OCI-LY1 (cell line): ENCODE measurements around the gene SPRED3.
"Not testable (repeated sequence)": the region's sequence is repeated elsewhere in the genome, so short reads cannot be mapped to it uniquely, and the experiment has no call there.

Experiments used
- H2AFZ ChIP-seq: fragments of 200-600 bp; sonication (generic), shearing (Covaris generic); 2 replicates; pipeline ENCODE4 v1.6.0; 2014; ENCODE audit warnings: antibody characterized with exemption, mild to moderate bottlenecking, low read length
- H3F3A ChIP-seq: fragments of 200-600 bp; sonication (generic), shearing (Covaris generic); 2 replicates; pipeline ENCODE4 v1.6.0; 2014; ENCODE audit warnings: mild to moderate bottlenecking, antibody characterized with exemption, low read length, moderate library complexity; ENCODE audit not compliant: insufficient read depth
- H3K27ac ChIP-seq: fragments of 200-600 bp; sonication (generic); 2 replicates; pipeline ENCODE4 v1.5.1; 2014; ENCODE audit warnings: low read length, mixed run types, mild to moderate bottlenecking, low read depth; ENCODE audit not compliant: poor library complexity, severe bottlenecking
- H3K27me3 ChIP-seq: fragments of 200-600 bp; sonication (generic); 2 replicates; pipeline ENCODE4 v1.6.0; 2014; ENCODE audit warnings: antibody characterized with exemption, mild to moderate bottlenecking, low read length, moderate library complexity; ENCODE audit not compliant: insufficient read depth
- H3K36me3 ChIP-seq: fragments of 200-600 bp; sonication (generic); 2 replicates; pipeline ENCODE4 v1.6.1; 2014; ENCODE audit warnings: mild to moderate bottlenecking, antibody characterized with exemption, low read length, moderate library complexity, mixed read lengths; ENCODE audit not compliant: insufficient read depth
- H3K4me1 ChIP-seq: fragments of 200-600 bp; sonication (generic); 2 replicates; pipeline ENCODE4 v1.5.1; 2014; ENCODE audit warnings: mild to moderate bottlenecking, low read length, moderate library complexity; ENCODE audit not compliant: insufficient read depth, severe bottlenecking
- H3K4me2 ChIP-seq: fragments of 200-600 bp; sonication (generic), shearing (Covaris generic); 2 replicates; pipeline ENCODE4 v1.6.1; 2014; ENCODE audit warnings: low read length
- H3K4me3 ChIP-seq: fragments of 200-600 bp; sonication (generic); 2 replicates; pipeline ENCODE4 v1.5.1; 2014; ENCODE audit warnings: low read length, low read depth, mild to moderate bottlenecking, mixed read lengths; ENCODE audit not compliant: poor library complexity, severe bottlenecking
- H3K79me2 ChIP-seq: fragments of 200-600 bp; shearing (Covaris generic); 2 replicates; pipeline ENCODE4 v1.6.1; 2016; ENCODE audit warnings: mixed run types, low read length, mixed read lengths; ENCODE audit not compliant: insufficient read depth
- H3K9ac ChIP-seq: fragments of 200-600 bp; sonication (generic), shearing (Covaris generic); 2 replicates; pipeline ENCODE4 v1.6.1; 2014; ENCODE audit warnings: mild to moderate bottlenecking, low read length, mixed read lengths
- H3K9me2 ChIP-seq: fragments of 200-600 bp; sonication (generic), shearing (Covaris generic); 2 replicates; pipeline ENCODE4 v1.6.1; 2014; ENCODE audit warnings: low read depth, mild to moderate bottlenecking, low read length, mixed read lengths
- H3K9me3 ChIP-seq: fragments of 200-600 bp; shearing (Covaris generic); 2 replicates; pipeline ENCODE4 v1.6.1; 2014; ENCODE audit warnings: low read length, mixed read lengths
- H4K20me1 ChIP-seq: fragments of 200-600 bp; sonication (generic), shearing (Covaris generic); 2 replicates; pipeline ENCODE4 v1.6.0; 2016; ENCODE audit warnings: mild to moderate bottlenecking, low read length; ENCODE audit not compliant: insufficient read depth
- EZH2 ChIP-seq: fragments of 200-600 bp; sonication (generic), shearing (Covaris generic); IDR thresholded peaks from 2 replicates; pipeline ENCODE4 v1.8.0; 2017; ENCODE audit warnings: borderline replicate concordance, mixed run types, mild to moderate bottlenecking, antibody characterized with exemption, low read length, moderate library complexity, mixed read lengths
- TF ChIP-seq, protein P1 (sequence below): fragments of 200-600 bp; sonication (generic), shearing (Covaris generic); IDR thresholded peaks from 2 replicates; pipeline ENCODE4 v1.5.1; 2017; ENCODE audit warnings: mild to moderate bottlenecking, antibody characterized with exemption, low read length, moderate library complexity, mixed read lengths

SPRED3 gene

DNA sequence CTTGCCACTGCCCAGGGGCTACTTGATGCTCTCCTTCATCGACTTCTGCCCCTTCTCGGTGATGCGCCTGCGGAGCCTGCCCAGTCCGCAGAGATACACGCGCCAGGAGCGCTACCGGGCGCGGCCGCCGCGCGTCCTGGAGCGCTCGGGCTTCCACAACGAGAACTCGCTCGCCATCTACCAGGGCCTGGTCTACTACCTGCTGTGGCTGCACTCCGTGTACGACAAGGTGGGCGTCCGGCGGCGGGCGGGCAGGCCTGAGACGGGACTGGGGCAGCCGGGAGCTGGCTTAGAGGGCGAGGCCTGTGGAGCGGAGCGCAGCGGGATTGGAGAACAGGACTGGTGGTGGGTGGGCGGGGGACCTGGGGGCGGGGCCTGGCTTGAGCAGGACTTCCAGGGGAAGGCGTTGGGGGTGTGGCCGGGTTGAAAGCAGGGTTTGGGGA is 26.8 kb upstream of the SPRED3 start:
- Histone ChIP-seq H3F3A (no peaks in the 10 kb centered on the region), H3K9me2 (no peaks in the 10 kb centered on the region), H3K4me1 (peaks cover 8% of the 10 kb centered on the region), H2AFZ (no peak overlapping the region), H4K20me1 (no peaks in the 10 kb centered on the region), H3K79me2 (no peaks in the 10 kb centered on the region), H3K4me3 (peak overlapping the region; percentile 72), H3K4me2 (peak overlapping the region; percentile 95), H3K27ac (no peak overlapping the region), H3K36me3 (no peaks in the 10 kb centered on the region), H3K9me3 (no peaks in the 10 kb centered on the region), H3K9ac (no peak overlapping the region; the same call in 1 of the 2 replicates), H3K27me3 (peaks cover 12% of the 10 kb centered on the region; the same call in 1 of the 2 replicates)
- TF ChIP-seq, protein P1, sequence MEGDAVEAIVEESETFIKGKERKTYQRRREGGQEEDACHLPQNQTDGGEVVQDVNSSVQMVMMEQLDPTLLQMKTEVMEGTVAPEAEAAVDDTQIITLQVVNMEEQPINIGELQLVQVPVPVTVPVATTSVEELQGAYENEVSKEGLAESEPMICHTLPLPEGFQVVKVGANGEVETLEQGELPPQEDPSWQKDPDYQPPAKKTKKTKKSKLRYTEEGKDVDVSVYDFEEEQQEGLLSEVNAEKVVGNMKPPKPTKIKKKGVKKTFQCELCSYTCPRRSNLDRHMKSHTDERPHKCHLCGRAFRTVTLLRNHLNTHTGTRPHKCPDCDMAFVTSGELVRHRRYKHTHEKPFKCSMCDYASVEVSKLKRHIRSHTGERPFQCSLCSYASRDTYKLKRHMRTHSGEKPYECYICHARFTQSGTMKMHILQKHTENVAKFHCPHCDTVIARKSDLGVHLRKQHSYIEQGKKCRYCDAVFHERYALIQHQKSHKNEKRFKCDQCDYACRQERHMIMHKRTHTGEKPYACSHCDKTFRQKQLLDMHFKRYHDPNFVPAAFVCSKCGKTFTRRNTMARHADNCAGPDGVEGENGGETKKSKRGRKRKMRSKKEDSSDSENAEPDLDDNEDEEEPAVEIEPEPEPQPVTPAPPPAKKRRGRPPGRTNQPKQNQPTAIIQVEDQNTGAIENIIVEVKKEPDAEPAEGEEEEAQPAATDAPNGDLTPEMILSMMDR: no peak
- TF ChIP-seq EZH2: no peak

DNA sequence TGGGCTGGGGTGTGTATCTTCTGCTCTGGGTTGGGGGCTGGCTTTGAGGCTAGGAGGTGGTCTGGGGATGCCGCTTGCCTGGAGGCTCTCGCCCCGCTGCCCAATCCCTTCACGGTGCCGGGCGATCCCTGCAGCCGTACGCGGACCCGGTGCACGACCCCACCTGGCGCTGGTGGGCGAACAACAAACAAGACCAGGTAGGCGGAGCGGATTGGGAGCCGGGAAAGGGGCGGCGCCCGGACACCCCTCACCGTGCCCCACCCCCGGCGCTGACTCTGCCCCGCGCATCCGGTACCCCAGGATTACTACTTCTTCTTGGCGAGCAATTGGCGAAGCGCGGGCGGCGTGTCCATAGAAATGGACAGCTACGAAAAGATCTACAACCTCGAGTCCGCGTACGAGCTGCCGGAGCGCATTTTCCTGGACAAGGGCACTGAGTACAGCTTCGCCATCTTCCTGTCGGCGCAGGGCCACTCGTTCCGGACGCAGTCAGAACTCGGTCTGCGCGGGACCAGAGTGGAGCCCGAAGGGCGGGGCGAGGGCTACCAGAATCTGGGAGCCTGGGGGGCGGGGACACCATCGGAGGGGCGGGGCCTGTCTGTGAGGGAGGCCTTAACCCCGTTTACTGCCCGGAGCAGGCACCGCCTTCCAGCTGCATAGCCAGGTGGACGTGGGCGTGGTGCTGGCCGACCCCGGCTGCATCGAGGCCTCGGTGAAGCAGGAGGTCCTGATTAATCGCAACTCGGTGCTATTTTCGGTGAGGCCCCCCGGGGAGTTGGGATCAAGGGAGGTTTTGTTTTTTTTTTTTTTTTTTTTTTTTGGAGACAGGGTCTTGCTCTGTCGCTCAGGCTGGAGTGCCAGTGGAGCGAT is 26.2 kb upstream of the SPRED3 start:
- no peaks in the 10 kb centered on the region for H3F3A ChIP-seq
- H3K27me3 ChIP-seq: peaks cover 12% of the 10 kb centered on the region; the same call in 1 of the 2 replicates
- H3K4me3 ChIP-seq: peak overlapping the region; percentile 72
- no peak overlapping the region for H3K27ac ChIP-seq
- TF ChIP-seq EZH2: no peak
- TF ChIP-seq, protein P1: no peak
- no peaks in the 10 kb centered on the region for H4K20me1 ChIP-seq
- no peaks in the 10 kb centered on the region for H3K9me3 ChIP-seq
- no peaks in the 10 kb centered on the region for H3K79me2 ChIP-seq
- H2AFZ ChIP-seq: no peak overlapping the region
- no peaks in the 10 kb centered on the region for H3K9me2 ChIP-seq
- peaks cover 8% of the 10 kb centered on the region for H3K4me1 ChIP-seq
- peak overlapping the region; percentile 95 for H3K4me2 ChIP-seq
- H3K9ac ChIP-seq: peak overlapping the region; percentile 39; the same call in 1 of the 2 replicates
- no peaks in the 10 kb centered on the region for H3K36me3 ChIP-seq

DNA sequence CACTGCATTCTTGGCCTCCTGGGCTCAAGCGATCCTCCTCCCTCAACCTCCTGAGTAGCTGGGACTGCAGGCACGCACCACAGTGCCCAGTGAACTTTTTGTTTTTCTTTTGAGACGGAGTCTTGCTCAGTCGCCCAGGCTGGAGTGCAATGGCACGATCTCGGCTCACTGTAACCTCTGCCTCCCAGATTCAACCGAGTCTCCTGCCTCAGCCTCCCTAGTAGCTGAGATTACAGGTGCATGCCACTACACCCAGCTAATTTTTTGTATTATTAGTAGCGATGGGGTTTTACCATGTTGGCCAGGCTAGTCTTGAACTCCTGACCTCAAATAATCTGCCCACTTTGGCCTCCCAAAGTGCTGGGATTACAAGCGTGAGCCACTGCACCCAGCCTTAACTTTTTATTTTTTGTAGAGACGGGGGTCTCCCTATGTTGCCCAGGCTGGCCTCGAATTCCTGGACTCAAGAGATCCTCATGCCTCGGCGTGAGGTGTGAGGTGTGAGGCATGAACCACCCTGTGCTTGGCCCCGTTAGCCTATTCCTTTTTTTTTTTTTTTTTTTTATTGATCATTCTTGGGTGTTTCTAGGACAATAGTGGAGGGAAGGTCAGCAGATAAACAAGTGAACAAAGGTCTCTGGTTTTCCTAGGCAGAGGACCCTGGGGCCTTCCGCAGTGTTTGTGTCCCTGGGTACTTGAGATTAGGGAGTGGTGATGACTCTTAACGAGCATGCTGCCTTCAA is 25.4 kb upstream of the SPRED3 start:
- peak overlapping the region; percentile 72 for H3K4me3 ChIP-seq
- H3K9ac ChIP-seq, H3K27ac ChIP-seq, H3K36me3 ChIP-seq, H3K79me2 ChIP-seq, H2AFZ ChIP-seq, H3K4me1 ChIP-seq, H3K9me3 ChIP-seq, H3F3A ChIP-seq, H3K9me2 ChIP-seq, H4K20me1 ChIP-seq: not testable (repeated sequence)
- peaks cover 12% of the 10 kb centered on the region; the same call in 1 of the 2 replicates for H3K27me3 ChIP-seq
- peak overlapping the region; percentile 95 for H3K4me2 ChIP-seq
